Islet precursor cell (in vitro differentiated cells): ENCODE measurements around the gene PSKH1.

Experiments used
- DNase-seq: peaks from one replicate; pipeline ENCODE4 v3.0.0-alpha.2; 2018

The PSKH1 gene

DNA sequence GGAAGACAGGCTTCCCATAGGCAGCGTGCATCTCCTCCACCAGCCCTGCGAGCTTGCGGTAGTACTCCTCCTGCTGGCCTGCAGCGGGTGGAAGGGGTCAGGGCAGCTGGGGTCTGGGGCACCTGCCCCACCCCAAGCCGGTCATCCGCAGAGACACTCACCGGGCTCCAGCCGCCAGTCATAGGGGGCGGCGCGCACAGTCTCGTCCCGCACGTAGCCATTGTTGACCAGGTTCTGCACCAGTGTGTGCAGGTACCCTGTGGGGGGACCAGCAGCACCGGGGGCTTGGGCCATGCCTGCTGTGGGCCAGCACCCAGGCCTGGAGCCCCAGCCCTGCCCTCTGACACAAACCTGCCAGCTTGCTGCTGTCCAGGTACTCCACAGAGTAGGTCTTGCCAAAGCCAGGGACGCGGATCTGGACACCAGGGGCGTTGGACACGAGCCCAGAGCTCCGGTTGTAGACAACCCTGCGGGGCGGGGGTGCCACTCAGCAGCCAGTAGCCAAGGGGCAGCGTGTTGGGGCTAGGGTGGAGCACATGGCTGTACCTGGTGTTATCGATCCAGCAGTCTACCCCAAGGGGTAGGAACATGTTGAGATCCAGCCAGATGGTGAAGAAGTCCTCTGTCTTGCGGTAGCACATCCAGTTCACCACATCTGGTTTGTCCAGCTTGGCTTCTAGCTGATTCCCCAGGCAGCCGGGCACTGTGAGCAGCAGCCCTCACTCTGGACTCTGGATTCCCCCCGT, 49.6 kb downstream of the PSKH1 start:
- no peak for DNase-seq

DNA sequence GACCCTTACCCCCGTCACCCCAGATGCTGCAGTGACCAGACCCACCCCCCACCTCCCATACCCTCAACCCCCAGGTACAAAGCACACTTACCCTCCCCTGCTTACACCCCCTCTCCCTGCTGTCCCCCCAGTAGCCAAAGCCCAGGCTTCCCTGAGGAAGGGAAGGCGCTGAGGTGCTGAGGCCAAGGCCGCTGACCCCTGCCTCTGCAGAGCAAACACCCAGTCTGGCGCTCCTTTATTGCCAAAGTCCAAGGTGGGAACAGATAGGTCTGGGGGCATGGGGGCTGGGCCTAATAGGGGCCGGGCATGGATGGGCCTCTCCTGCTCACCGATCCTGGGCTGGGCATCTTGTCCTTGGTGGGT, 50.2 kb downstream of the PSKH1 start:
- DNase-seq = no peak

DNA sequence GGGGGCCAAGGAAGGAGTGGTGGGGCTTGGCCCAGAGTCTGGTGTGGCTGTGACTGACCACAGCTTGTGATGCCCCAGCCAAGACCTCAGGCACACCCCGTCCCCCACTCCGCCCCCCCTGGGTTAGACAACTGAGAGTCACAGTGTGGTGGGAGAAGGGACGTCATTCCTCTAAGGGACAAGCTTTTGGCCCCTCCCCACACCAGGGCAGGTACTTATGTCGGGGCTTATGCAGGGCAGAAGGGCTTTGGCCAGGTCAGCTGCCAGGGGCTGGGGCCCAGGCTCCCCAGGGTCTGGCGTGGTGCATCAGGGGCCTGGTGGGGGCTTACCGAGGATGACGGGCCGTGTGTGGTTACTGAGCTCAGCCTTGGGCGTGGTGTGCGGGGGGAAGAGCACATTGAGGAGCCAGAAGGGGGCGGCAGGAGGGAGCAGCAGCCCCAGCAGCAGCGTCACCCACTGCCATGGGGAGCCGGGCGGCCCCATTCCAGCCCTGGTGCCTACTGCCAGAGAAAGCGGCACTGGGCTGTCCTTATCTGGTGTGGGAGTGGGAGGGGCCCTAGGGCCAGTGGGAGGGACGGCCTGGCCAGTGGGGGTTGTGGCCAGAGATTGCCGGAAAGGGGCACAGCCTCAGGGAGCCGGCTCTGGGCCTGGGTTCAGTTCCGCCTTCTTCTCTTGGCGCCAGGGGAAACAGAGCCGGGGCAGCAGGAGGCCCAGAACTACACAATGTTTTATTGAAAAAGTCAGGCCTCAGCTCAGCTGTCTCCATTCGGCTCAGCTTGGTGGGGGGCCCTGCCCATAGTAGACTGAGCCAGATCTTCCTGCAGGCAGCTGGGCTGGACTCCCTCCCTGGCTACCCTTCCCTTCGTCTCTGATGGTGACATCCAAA, 50.8 kb downstream of the PSKH1 start, which contains the start of gene LCAT:
Gene LCAT, minus strand, starts transcription at position 502 of the 886 bp plus-strand sequence. Its CDS starts 19 bp downstream, at position 483.
- DNase-seq = no peak

DNA sequence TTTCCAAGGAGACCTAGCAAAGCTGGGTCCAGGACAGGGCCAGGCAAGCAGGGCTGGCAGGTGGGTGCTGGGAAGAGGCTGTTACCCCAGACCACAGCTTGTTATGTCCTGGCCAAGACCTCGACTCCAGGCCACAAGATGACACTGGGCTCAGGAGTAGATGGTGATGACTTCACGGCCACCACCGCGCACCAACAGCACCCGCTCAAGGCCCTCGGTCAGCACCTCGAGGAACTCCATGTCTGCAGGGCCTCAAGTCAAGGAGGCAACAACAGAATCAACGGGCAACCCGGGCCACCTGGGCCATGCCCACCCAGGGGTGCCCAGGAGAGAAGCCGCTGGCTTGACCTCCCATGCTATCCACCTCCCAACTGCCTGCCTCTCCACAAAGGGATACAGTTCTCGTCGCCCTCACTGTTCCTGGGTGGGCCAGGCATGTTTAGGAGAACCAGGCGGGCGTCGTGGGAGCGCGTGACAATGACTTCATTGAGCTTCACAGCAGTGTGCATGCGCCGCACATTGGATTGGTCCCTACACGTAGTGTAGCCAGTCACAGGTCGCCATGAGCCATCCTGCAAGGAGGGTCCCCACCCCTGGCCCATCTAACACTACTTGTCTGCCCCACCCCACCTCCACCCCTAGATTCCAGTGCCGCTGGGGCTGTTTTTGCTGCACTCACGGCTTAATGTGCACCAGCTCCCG, 51.8 kb downstream of the PSKH1 start:
- DNase-seq = no peak

DNA sequence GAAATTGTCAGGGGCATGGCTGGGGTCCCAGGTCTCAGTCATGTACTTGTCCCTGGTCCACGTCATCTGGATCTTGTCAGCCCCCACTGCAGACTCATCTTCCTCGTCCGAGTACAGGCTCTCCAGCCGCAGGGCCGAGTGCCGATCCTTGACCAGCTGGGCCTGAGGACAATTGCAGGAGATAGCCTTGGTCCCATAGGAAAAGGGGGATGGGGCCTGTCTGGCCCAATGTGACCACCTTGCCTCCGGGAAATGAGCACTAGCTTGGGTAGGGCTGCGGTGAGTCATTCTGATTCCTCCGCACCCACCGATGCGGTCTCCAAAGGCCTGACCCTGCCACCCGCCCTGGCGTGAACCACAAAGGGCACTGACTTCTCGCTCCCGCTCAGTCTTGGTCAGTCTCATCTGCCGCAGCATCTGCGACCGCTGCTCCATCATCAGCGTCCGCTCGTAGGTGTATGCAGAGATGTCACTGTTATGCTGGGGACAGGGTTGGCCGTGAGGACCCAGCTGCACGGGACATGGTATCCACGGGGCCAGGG, 52.4 kb downstream of the PSKH1 start:
- no peak for DNase-seq

DNA sequence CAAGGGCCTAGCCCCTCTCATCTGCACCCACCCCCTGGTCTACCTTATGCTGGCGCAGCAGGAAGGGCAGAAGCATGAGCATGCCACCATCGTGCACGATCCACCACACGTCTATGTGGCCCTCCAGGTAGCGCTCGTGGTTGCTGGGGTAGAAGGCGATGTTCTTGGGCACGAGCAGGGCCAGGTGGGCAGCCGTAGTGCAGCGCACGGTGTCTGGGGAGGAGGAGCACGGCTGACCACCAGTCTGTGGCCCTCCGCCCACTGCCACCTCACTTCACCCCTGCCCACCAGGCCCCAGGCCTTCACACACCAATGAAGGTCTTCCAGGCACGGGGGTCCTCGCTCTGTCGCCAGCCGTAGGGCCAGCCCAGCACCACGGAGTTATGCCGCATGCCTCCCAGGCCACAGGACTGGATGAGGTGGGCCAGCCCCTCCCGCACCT, 53.1 kb downstream of the PSKH1 start:
- DNase-seq = no peak

DNA sequence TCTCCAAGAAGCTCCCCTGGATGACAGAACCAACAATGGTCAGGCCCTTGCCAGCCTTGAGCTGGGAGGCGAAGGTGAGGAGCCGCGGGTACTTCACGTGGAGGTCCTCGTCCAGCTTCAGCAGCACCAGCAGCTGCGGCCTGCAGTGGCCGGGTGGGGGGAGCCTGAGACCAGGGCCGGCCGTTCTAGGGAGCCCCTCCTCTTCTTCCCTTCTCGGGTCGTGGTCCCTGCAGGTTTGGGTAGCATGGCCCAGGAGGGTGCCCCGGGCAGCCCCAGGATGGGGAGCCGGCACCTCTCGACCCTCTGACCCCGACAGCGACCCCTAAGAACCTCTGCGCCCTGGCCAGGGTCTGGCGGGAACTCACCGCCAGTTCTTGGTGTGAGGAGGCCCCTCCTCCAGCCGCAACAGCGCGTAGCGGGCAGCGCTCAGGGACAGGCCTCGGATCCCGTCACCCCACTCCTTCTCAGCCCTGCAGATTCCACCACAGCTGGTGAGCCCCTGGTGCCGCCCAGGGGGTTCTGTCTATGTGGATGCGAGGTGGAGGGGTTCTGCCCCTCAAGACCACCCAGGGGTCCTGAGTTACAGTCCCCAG, 54.0 kb downstream of the PSKH1 start:
- DNase-seq = no peak

DNA sequence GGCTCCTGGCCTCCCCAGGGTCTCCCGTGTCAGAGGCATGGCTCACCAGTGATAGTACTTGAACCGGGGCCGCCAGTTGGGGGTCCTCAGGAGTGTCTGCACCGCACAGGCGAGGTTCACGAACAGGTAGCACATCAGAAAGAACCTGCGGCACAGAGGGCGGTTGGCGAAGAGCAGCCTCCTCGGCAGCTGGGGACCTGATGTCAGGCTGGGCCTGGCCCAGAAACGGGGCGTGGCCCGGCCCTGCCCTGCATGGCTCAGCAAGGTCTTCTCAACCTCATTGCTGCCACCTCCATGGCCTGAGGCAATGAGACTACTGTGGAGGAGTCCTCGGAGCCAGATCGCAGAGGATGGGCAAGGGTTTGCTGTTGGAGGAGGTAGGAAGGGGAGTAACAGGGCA, 55.0 kb downstream of the PSKH1 start:
- DNase-seq = no peak

DNA sequence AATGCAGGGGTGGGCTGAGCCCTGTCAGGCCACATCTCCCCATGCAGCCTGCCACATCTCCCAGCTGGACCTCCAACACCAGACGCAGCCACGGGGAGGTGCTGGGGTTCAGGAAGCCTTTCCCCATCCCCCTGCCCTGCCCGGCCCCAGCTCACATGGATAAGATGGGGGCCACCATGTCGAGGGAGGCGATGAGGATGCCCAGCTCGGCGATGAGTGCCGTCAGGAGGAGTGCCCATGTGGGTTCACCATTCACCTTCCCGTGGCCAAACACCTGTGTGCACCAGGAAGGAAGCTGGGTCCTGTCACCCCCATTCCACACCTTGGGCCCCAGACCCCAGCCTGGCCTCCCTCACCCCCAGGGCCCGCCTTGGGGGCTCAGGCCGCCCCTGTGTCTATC, 56.6 kb downstream of the PSKH1 start:
- DNase-seq = no peak

DNA sequence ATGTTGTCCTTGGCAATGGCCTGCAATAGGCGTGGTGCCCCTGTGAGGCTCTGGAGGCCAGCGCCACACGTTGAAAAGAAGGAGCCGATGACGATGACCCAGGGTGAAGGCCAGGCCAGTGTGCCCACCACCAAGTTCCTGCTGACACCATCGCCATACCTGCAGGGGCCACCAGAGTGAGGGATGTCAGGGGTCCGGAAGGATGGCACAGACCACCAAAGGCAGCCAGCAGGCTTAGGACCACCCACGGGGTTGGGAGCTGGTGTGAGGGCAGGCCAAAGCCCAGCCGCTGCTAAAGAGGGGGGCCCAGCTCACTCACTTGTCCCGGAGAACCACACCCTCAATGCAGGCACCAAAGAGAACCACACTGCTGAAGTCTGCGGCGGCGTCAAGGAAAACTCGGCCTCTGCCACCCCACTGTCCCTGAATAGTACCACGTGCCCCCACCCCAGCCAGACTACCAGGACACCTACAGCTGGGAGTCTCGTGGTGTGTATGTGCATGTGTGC, 57.3 kb downstream of the PSKH1 start:
- no peak for DNase-seq

DNA sequence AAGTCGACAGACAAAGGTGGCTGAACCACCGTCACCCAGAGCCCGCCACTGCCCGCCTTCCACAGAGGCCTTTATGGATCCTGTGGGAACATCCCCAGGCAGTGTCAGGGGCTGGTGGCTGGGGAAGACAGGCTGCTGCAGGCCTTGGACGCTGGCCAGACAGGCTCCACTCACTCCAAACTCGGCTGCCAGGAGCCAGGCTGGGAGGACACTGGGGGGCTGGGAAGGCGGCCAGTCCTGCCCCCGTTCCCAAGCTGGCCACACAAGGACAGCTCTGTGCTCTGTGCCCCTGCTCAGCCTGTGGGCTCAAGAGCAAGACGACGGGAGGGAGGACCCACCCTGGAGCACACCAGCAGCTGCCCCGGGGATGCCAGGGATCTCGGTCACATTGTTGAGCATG, 58.4 kb downstream of the PSKH1 start:
- no peak for DNase-seq

DNA sequence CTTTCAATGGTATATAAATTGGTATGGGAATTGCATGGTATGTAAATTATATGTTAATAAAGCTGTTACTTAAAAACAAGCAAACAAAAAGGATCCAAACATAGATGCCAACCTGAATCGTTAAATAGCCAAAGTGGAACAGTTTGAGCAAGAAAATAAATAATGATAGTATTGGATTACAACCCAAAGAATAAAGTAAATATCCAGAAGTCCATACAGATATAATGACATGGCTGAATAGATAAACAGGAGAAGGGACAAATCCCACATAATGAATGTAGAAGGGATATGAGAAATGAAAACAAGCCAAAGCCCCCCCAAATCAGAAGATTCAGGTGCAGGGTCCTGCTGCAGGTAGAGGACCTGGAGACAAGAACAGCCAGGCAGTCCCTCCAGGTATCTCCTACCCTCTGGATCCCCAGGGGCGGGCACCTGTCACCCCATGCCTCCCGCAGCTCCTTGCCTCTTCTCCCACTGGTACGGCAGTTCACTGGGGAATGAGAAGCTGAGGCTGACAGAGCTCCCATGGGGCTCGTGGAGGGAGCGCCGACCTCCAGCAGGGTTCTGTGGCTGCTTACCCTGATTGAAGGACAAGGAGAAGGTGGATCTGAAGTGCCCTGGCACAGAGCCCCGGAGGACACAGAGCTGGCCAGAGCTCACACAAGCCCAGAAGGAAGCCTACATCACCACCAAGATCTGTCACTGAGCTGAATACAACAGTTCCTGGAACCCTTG, 60.8 kb downstream of the PSKH1 start:
- DNase-seq = no peak

DNA sequence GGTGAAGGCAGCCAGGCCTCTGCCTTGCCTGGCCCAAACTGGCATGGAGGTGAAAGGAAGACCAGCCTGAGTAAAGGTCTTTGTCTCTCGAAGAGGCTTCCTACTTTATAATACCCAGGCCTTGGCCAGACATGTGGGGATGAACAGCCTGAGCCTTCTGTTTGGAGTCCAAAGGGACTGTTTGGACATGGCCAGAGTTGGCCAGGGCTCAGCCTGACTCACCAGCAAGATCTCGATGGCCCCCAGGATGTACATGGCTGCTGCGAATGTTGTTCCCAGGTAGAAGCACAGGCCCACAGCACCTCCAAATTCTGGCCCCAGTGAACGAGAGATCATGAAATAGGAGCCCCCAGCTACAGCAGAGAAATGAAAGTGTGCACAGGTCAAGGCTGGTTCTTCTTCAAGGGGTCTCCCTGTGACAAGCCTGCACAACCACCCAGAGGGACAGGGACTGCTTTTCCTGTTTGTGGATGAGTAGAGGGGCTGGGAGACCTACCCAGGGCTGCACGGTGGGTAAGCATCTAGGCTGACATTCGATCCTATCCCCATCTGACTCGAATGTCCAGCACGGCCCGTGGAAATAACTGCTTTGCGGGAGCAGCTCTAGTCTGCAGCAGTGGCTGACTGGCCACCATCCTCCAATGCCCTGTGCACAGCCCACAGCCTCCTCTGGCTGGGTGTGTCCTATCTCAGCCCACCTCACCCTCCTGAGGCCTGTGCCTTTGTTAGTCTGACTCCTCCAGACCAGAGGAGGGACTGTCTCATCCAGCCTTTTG, 61.6 kb downstream of the PSKH1 start:
- DNase-seq = no peak

DNA sequence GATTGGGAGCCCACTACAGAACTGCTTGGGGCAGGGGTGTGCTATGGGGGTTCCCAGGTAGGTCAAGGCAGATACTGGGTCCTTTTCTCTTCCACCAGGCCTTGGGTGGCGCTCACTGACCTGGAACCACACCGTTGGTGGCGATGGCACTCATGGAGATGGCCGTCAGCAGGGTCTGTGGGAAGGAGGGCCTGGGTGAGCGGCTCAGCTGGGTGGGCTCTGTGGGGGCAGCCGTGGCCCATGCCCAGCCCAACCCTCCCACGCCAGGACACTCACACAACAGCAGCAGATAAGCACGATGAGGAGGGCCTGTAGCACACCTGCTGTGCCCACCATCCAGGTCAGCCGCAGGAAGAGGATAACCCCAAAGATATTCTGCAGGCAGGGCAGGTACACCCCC, 64.6 kb downstream of the PSKH1 start:
- DNase-seq = no peak

DNA sequence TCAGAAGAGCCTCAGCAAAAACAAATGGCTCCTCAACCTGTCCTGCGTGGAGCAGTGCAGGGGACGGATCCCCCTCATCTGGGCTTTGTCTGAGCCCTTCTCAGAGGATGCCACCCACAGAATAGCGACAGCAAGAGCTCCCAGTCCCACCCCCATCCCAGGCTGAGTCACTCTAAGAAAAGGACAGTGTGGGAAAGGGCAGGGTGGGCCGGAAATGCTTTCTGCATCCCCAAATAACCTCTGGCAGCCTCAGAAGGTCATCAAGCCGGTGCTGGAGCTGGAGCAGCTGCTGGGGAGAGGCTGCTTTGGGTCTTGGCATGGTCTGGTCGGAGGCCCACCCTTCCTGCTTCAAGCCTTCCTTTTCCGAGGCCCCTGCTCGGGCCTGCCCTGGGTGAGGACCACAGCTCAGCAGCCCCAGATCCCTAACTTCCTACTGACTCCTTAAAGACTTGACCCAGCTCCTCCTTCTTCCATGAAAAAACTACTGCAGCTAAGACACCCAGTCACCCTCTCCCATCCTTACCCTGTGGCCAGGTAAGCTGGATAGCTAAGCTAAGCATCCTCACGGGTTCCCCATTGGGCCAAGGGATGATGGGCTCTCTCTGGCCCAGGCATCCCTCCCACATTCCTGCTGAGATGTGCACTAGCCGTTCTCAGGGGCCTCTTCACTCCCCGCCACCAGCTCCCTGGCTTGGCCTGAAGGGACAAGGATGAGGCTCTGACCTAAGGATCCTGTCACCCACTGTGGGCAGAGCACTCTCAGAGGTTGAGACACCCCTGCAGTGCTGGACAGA, 66.7 kb downstream of the PSKH1 start:
- DNase-seq = no peak

DNA sequence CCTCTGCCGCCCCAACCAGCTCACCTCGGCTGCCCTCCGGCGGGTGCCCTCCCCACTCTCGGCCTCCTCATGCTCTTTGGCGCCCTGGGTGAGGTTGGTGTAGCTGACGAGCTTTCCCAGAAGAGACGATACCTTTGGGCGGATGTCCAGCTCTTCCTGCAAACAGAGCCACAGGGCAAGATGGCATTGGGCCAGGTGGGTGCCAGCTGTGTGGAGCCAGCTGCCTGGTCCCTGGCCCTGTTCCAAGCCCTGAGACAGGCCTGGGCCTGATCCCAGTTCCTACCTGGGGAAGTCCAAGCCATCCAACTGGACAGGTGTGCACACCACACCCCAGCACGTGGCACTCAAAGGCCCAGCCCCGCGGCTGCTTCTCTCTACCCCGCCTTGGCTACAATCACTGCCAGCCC, 68.5 kb downstream of the PSKH1 start:
- DNase-seq = no peak

DNA sequence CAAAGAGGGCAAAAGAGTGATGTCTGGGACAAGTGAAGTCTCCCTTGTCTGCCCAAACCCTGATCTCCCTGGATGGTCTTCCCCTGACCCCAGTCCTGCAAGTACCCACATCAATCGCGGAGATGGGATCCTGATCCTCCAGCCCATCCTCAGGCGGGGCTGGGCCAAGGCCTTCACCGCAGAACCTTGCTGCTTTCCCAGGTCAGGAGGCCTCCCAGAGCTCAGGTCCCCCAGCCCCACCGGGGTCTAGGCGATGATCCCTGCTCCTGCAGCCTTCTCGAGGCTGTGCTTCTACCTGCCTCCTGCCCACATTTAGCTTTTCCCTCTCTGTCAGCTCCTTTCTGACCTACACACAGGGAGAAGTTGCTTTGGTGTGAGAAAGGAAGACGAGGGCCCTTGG, 69.1 kb downstream of the PSKH1 start:
- no peak for DNase-seq

DNA sequence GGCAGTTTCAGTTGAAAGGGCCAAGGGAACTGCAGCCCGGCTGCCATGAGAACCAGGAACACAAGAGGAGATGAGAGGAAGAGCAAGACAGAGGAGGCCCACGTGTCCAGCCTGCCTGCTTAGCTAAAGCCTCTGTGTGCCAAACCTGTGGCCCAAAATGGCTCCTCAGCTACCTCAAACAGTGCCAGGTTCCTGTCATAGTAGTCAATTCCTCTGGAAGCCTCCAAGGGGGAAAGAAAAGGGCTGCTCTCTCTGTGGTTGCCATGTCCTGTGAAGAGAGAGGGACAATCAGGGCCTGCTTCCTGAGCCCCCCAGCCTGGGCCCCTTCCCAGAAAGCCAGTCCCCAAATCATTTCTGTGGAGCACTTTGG, 70.2 kb downstream of the PSKH1 start:
- no peak for DNase-seq

DNA sequence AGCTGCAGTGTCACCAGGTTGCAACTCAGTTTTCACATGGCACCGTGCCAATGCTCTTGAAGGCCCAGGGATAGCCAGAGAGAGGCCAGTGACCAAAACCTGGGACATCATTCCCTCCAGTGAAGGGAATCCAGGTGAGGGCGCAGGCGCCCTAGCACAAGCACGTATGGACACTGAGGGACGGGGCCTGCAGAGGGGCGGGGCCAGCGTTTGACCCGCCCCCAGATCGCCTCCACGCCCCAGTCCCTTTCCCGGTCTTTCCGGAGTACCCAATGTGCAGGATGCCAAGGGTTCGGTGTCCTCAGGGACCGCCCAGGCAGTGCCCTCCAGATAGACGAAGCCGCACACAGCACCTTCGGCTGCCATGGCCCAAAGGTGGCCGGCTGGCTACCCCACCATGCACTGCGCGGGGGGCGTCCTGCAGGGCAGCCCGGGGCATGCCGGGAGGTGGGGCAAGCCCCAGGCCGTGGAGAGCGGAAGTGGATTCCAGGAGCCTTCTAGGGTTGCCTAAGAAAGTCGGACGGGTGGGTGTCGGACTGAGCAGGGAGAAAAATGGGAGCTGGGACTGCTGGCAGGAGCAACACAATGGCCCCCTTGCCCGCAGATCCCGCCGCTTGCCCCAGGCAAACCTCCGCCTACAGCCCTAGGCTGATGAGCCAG, 70.7 kb downstream of the PSKH1 start:
- DNase-seq = peak; percentile 47
